Neural crest cell (in vitro differentiated cells): ENCODE measurements around the gene KIAA1549. TPM values are rescaled to one million over a fixed set of nuclear protein-coding genes. Genes with fewer than 3 reads are reported as not detected.

Experiments
- DNase-seq: peaks from one replicate; pipeline ENCODE4 v3.0.0; 2021; ENCODE audit warnings: low read depth, mixed read lengths, low spot score
- H3K27ac Mint-ChIP-seq: one replicate; pipeline ENCODE4 v1.8.0; 2021; ENCODE audit warnings: mild to moderate bottlenecking, mixed read lengths; ENCODE audit not compliant: unreplicated experiment
- H3K27me3 Mint-ChIP-seq: 2 replicates; pipeline ENCODE4 v1.8.0; 2021; ENCODE audit warnings: low read depth, mild to moderate bottlenecking, mixed read lengths
- H3K36me3 Mint-ChIP-seq: 2 replicates; pipeline ENCODE4 v1.8.0; 2021; ENCODE audit warnings: low read depth, mild to moderate bottlenecking, mixed read lengths
- H3K4me1 Mint-ChIP-seq: 2 replicates; pipeline ENCODE4 v1.8.0; 2021; ENCODE audit warnings: mixed read lengths
- H3K4me3 Mint-ChIP-seq: one replicate; pipeline ENCODE4 v1.8.0; 2021; ENCODE audit warnings: mild to moderate bottlenecking, mixed read lengths
- H3K9me3 Mint-ChIP-seq: 2 replicates; pipeline ENCODE4 v1.8.0; 2021; ENCODE audit warnings: mixed read lengths
- CTCF ChIP-seq: fragments of 200-600 bp; sonication (generic); conservative IDR thresholded peaks from 2 replicates; pipeline ENCODE4 v1.5.0; 2021; ENCODE audit warnings: antibody characterized with exemption, mild to moderate bottlenecking
- total RNA-seq: library from RNA; stranded (reverse); gene quantifications from 2 replicates; pipeline ENCODE4 v1.2.1, GENCODE V29; 2021

Gene KIAA1549
- total RNA-seq, 1 donor from 2014 or later: 33.2 TPM

- no peak for DNase-seq
- no peaks in the 10 kb centered on the region for H3K9me3 Mint-ChIP-seq
- no peak overlapping the region for H3K4me3 Mint-ChIP-seq
- TF ChIP-seq CTCF: no peak
- peaks cover 33% of the 10 kb centered on the region for H3K4me1 Mint-ChIP-seq
- no peaks in the 10 kb centered on the region for H3K27me3 Mint-ChIP-seq
- peaks cover 22% of the 10 kb centered on the region for H3K36me3 Mint-ChIP-seq
- peak overlapping the region; percentile 74 for H3K27ac Mint-ChIP-seq
These were observed 89.8 kb downstream of the KIAA1549 start for GRCh38 chr7:138891446-138891810.

GRCh38 chr7:138890499-138891445 is 90.4 kb downstream of the KIAA1549 start:
- Mint-ChIP-seq H3K4me1 (peaks cover 35% of the 10 kb centered on the region), H3K36me3 (peaks cover 17% of the 10 kb centered on the region), H3K27ac (no peak overlapping the region), H3K27me3 (no peaks in the 10 kb centered on the region), H3K4me3 (no peak overlapping the region), H3K9me3 (no peaks in the 10 kb centered on the region)
- DNase-seq: no peak
- TF ChIP-seq CTCF: no peak

GRCh38 chr7:138889582-138890498 is 91.3 kb downstream of the KIAA1549 start:
- Mint-ChIP-seq H3K36me3 (peaks cover 10% of the 10 kb centered on the region), H3K27me3 (no peaks in the 10 kb centered on the region), H3K9me3 (no peaks in the 10 kb centered on the region), H3K4me1 (peaks cover 35% of the 10 kb centered on the region), H3K4me3 (no peak overlapping the region), H3K27ac (peak overlapping the region; percentile 79)
- DNase-seq: no peak
- TF ChIP-seq CTCF: no peak

GRCh38 chr7:138887872-138888656 is 93.1 kb downstream of the KIAA1549 start:
- Mint-ChIP-seq H3K4me3 (no peak overlapping the region), H3K4me1 (peaks cover 35% of the 10 kb centered on the region), H3K9me3 (no peaks in the 10 kb centered on the region), H3K27me3 (no peaks in the 10 kb centered on the region), H3K36me3 (peaks cover 5% of the 10 kb centered on the region), H3K27ac (peak overlapping the region; percentile 69)
- no peak for TF ChIP-seq CTCF
- no peak for DNase-seq

- Mint-ChIP-seq H3K27me3 (no peaks in the 10 kb centered on the region), H3K4me3 (no peak overlapping the region), H3K27ac (peak overlapping the region; percentile 69), H3K9me3 (no peaks in the 10 kb centered on the region), H3K4me1 (peaks cover 35% of the 10 kb centered on the region), H3K36me3 (peaks cover 4% of the 10 kb centered on the region)
- TF ChIP-seq CTCF: no peak
- DNase-seq: no peak
These were observed 94.0 kb downstream of the KIAA1549 start for GRCh38 chr7:138887085-138887710.
